HG03139 (cell line): ENCODE data around the gene SCN4A.
"Not testable (repeated sequence)": the region's sequence is repeated elsewhere in the genome, so short reads cannot be mapped to it uniquely, and the experiment has no call there.

ENCODE experiments used
- ATAC-seq: cut with Tn5 transposase; IDR thresholded peaks from one replicate; pipeline ENCODE4 v1.9.1; 2021; ENCODE audit not compliant: unreplicated experiment

The SCN4A gene

DNA sequence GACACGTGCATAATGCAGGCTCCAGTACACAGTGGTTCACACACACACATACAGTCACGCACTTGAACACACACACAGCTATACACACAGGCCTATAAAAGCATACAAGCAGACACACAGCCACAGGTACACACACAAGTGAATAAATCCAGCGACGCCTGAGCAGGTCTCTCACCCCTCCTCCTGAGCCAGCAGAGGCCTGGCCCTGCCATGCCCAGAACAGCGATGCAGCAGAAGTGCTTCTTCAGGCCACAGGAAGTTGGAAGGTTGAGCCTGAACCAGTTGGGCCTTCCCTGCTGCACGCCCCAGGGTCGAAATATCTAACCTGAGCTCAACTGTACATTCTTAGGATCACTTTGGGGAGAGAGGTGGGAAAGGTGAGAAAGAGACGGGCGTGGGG, 33.3 kb downstream of the SCN4A start:
- no peak for ATAC-seq

DNA sequence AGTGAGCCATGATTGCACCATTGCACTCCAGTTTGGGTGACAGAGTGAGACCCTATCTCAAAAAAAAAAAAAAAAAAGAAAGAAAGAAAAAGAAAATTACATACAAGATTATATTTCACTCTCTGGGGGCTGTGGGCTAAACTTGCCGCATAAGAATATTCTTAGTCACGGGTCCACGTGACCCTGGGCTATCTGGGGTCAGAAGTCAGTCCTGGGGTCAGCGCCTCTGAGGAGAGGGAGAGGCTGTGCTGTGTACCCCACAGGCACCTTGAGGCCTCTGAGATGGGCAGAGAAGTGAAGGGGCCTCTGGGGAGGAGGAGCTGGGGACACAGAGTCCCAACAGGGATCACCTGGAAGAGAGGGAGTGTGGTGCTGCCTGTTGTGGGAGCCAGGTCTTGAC, 34.8 kb downstream of the SCN4A start:
- ATAC-seq: no peak

- no peak for ATAC-seq
Observed at GRCh38 chr17:63937319-63937718, 35.4 kb downstream of the SCN4A start.

DNA sequence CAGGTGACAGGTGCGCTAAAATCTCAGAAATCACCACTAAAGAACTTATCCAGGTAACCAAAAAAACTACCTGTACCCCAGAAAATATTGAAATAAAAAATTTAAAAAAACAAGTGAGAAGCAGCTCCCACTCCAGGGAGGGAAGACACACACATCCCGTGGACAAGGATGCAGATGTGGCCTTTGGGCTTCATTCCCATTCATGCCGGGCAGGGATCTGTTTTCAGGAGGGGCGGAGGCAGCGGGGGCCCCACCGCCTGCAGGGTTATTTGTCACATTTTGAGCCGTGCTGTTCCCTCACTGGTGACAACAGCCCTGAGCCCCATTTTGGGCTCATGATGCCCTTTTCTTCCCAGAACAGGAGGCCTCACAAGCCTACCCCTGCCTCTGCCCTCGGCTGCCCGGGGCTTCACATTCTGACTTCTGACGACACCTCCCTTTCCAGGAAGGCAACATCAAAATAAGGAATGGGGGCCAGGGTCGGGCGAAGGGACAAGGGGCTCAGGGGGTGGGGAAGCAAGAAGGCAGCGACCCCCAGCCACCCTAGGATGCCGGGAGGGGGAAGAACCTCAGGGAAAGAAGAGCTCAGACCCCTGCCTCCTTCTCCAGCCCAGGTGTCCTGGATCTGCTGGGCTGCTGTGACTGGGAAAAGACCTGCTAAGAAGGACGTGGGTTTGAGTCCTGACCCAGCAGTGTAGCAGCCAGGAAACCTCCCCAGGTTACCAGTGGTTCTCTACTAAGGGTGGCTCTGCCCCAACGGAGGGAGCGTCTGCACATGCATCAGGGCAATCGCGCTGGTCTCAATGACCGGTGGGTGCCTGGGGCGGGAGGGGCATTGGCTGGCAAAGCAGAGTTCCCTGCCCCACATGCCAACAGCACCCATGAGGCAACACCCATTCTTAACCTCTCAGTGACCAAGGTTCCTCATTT, 38.3 kb downstream of the SCN4A start:
- ATAC-seq: no peak

DNA sequence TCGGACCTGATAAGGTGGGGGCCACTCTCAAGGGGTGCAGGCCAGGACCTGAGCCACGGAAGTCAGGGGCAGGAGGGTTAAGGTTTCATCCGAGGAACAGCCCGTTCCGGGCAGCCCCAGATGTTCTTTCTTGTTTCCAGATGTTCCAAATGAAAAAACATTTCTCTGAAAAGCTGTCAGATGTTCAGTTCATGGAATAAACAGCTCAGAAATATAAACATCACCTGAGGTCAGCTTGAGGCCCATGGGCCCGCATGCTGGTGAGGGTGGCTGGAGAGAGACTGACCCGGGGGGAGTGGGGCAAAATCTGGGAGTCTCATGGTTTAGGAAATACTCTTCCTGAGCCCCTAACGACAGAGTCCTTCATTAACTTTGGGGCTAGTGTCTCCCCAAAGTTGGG, 39.1 kb downstream of the SCN4A start:
- no peak for ATAC-seq

GRCh38 chr17:63932721-63933120, 40.0 kb downstream of the SCN4A start:
- ATAC-seq: peak; percentile 2

DNA sequence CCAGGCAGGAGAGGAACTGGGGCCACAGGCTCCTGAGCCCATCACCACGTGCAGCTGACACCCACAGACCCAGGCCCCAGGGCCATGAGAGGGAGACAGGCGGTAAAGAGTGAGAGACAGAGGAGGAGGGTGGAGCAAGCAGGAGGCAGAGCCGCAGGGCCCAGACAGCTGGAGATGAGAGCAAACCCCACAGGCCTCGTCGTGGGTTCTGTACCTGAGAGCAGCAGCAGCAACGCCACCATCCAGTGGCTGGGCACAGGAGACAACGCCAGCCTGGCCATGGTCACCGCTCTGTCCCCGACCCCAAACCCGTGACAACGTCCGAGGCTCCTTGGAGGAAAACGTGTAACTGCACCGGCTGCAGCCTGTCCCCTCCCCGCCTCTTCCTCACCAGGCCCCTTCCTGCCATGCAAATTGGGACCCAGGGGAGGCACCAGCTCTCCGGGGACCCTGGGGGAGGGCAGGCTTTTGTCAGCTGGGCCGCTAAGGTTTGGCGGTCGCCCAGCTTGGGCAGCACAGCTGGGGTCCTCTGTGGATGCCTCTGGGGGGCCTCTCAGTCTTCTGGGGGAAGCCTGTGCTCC, 40.6 kb downstream of the SCN4A start, which contains the start of gene CD79B:
Gene CD79B (minus strand): TSS at position 351 of the 581 bp plus-strand sequence. CDS start 70 bp downstream, at position 281.
- ATAC-seq: peak; percentile 66

DNA sequence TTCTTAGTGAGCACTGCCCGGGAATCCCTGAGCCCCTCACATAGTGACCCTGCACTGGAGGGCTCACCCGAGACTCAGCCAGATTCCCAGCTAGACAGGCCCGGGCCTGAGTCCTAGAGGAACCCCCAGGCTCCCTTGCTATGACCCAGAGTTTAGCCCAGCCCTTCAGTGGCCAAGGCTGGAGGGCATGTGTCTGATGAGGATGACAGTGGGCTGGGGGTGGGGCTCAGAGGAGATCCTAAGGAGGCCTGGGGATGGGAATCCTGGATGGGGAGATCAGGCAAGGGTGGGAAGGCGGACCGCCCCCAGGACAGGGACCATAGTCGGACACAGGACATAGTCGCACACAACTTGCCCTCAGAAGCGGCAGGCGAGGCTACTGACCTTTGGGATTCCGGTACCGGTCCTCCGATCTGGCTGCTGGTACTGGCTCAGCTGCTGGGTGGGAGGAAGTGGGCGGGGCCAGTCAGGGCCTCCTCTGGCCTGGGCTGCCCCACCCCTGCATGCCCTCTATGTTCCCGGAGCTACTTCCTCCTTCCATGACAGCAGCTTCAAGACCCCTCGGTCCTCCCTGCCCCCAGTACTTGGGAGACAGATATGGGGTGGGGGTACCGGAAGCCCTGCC, 41.7 kb downstream of the SCN4A start:
- no peak for ATAC-seq

DNA sequence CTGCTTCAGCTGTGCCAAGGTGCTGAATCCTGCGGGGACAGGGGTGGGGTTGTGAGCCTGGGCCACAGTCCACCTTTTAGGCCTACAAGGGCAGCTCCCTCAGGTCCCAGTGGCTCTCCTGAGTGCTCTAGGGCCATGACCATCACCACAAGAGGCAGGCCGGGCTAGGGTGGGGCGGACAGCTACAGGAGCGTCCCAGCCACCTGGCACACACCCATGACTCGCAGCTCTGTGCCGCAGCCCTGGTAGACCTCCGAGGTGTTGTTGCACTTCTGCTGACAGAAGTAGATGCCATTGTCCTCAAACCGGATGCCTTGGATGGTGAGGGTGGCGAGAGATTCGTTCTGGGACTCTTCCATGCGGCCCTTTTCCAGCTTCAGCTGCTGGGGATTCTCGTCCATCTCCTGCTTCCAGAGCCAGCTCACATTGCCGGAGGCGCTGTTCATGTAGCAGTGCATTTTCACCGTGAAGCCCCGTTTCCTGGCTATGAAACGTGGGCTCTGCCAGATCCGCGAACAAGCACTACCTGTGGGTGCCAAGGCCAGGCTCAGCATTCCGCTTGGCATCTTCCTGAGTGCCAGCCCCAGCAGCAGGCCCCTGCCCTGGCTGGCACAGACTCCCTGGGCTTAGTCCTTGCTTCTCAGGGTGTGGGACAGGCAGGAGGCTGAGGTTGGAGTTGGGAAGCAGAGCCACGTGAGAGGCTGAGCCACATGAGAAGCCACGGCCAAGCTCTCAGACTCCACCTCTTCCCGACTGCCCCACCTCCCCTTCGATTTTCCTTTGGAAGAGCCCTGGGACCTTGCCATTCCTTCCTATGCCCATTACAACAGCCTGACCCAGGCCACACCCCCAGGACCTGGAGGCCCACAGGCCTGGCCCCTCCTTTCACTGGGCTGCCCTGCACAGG, 42.6 kb downstream of the SCN4A start:
- ATAC-seq: no peak

GRCh38 chr17:63928966-63929695, 43.6 kb downstream of the SCN4A start:
- no peak for ATAC-seq

DNA sequence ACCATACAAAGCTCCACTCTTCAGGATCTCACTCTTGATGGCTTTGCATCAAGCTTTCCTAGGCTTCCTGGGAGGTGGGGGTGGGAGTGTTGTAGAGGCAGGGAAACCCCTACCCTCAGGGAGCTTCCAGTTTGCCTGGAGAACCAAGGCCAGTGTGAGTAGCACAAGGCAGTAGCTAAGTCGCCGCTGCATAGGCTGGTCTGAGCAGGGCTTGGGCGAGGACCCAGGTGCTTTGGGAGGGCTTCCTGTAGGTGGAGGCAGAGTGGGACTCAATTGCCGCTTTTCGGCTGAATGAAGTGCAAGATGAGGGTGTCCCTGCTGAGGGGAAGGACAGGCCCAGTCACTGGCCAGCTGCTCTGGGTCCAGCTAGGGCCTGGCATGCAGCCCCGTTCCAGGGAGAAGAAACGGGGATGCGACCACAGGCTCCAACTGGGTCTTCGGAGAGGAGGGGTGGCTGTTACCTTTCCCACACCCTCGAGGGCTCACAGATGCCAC, 44.5 kb downstream of the SCN4A start:
- no peak for ATAC-seq

GRCh38 chr17:63927464-63928171, 45.1 kb downstream of the SCN4A start:
- ATAC-seq: no peak

GRCh38 chr17:63926164-63926563, 46.6 kb downstream of the SCN4A start:
- no peak for ATAC-seq

GRCh38 chr17:63925615-63926014, 47.1 kb downstream of the SCN4A start:
- ATAC-seq: no peak

DNA sequence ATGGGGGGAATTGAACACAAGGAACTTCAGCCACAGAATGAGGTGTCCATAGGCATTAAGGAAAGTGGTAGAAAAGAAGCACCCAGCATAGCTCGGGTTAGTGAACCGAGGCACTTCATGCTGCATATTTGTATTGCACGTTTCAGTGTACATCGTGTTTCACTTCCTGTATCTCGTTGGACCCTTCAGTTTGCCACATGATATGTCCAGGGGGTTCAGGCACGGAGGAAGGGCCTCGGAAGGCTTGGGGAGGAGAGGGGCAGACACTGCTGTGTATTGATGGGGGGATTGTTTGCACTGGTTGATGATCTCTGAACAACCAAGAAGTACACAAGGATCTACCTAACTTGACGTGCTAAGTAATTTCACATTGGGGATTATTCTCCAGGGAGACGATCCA, 50.3 kb downstream of the SCN4A start:
- not testable (repeated sequence) for ATAC-seq

DNA sequence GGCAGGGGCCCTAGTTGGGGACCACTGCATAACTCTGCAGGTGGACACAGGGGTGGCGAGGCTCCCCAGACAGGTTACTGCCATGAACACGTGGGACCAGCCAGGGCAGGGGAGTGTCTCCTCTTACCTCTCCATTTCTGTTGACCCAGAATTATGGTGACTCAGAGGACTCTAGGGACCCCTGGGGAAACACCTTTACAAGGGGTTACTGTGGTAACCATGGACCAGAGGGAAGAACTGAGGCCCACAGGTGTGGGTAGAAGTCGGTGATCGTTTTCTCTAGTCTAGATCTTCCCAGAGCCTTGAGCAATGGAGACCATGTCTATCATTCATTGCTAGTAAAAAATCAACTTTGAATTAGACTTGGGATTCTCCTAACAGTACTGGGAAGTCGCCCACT, 51.9 kb downstream of the SCN4A start:
- ATAC-seq: not testable (repeated sequence)

GRCh38 chr17:63920050-63920449, 52.7 kb downstream of the SCN4A start:
- ATAC-seq: not testable (repeated sequence)

- ATAC-seq: no peak
Observed at GRCh38 chr17:63919311-63919723, 53.4 kb downstream of the SCN4A start.

GRCh38 chr17:63918789-63919305, 53.9 kb downstream of the SCN4A start, which contains the start of gene GH1:
Gene GH1 (minus strand): TSS chr17:63918839. CDS start chr17:63918776, 63 bp downstream.
- ATAC-seq: not testable (repeated sequence)
